ENCODE results near the gene PRDM16. TPM values are rescaled to one million over a fixed set of nuclear protein-coding genes. Genes with fewer than 3 reads are reported as not detected.

PRDM16 gene
- total RNA-seq, 2 donors from 2014 or later: not detected

DNA sequence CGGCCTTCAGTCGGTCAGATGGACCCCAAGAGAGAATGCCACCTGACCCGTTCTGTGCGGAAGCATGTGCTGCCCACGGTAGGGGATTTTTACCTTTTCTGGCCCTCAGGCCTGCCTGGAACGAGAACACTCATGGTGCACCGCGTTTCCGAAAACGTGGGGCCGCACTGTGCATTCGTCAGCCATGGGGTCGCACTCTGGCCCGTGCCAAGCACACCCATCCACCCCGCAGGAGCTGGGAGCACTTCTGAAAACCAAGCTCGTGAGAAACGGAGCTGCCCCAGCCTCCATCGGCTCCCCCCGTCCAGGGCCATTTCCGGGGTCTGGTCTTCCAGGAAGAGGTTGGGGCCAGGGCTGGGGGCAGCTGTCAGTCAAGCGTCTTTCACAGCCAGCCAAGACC is 72.8 kb downstream of the PRDM16 start:
- Mint-ChIP-seq H3K27ac (no peak overlapping the region), H3K4me1 (peaks cover 5% of the 10 kb centered on the region), H3K36me3 (ENCODE audit: low read depth) (no peaks in the 10 kb centered on the region), H3K27me3 (no peaks in the 10 kb centered on the region), H3K9me3 (no peaks in the 10 kb centered on the region), H3K4me3 (no peak overlapping the region)
- ATAC-seq (replicated peaks): no peak

DNA sequence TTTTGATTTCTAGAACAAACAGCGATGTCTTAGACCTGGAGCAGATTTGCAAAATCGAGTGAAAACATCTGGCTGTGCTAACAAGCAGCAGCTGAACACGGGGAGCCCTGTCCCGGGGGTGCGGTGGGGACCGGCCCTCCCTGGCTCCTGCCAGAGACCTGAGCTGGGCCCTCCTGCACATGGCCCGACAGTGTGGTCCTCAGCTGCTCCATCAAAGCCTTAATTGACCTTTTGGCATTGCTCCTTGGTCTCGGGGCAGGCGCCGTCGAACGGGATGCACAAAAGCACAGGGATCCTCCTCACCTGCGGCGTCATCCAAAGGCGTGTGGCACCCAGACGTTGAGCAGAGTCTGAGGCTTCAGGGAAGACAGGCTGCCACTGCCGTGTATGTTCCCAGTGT is 73.2 kb downstream of the PRDM16 start:
- no peaks in the 10 kb centered on the region for H3K36me3 Mint-ChIP-seq (ENCODE audit: low read depth)
- no peaks in the 10 kb centered on the region for H3K27me3 Mint-ChIP-seq
- peaks cover 5% of the 10 kb centered on the region for H3K4me1 Mint-ChIP-seq
- no peaks in the 10 kb centered on the region for H3K9me3 Mint-ChIP-seq
- no peak overlapping the region for H3K27ac Mint-ChIP-seq
- no peak for ATAC-seq (replicated peaks)
- no peak overlapping the region for H3K4me3 Mint-ChIP-seq

DNA sequence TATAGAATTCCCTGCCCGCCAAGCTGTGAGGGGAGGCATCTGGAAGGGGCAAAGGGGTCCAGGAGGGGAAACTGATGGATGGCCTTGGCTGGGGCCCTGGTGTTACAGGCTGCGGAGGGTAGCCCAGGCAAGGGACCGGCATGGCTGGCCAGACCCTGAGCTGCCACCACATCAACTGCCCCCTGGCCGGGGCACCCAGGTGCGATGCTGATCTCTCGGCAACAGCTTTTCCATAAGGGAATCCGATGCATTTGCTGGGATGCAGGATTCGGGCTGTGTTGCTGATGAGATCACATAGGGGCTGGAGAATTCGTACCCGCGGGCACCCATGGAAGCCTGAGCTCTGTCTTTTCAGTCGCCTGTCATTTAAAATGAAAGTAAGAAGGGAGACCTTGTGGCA is 73.7 kb downstream of the PRDM16 start:
- Mint-ChIP-seq H3K27me3 (no peaks in the 10 kb centered on the region), H3K36me3 (ENCODE audit: low read depth) (no peaks in the 10 kb centered on the region), H3K27ac (no peak overlapping the region), H3K4me3 (no peak overlapping the region), H3K4me1 (peaks cover 5% of the 10 kb centered on the region), H3K9me3 (no peaks in the 10 kb centered on the region)
- no peak for ATAC-seq (replicated peaks)

DNA sequence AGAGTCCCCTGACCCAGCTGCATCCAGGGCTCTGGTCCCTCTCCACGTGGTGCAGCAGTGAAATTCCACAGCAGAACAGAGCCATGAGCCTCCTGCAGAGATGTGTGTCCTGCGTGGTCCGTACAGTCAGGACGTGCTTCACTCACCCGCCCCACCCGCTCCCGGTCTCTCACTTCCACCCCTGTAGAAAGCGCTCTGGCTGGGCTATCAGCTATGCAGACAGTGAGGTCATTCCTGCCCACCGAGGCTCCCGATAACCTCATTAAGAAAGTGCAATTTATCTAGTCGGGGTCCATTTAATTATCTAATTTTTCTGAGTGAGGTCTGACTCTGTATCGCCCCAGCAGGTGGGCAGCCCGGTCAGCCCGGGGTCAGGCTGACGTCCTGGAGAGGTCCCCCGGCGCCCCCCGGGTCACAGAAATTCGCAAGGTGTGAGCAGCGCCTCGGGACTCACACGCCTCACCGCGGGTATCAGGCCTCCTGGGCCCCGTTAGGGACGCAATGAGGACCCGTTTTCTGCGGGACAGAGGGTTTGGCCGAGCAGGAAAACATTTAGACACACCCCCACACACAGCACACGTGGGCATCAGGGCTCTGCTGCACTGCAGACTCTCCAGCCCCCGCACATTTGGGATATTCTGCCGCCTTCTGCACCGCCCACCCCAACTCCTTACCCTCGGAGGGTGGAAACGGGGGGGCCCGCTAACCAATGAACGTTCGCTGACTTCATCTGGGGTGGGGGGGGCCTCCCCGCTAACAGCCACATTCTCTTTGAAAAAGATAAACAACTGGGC is 76.7 kb downstream of the PRDM16 start:
- H3K4me1 Mint-ChIP-seq: peaks cover 5% of the 10 kb centered on the region
- H3K27ac Mint-ChIP-seq: no peak overlapping the region
- H3K4me3 Mint-ChIP-seq: no peak overlapping the region
- no peaks in the 10 kb centered on the region for H3K9me3 Mint-ChIP-seq
- no peaks in the 10 kb centered on the region for H3K27me3 Mint-ChIP-seq
- H3K36me3 Mint-ChIP-seq (ENCODE audit: low read depth): no peaks in the 10 kb centered on the region
- ATAC-seq (replicated peaks): no peak

DNA sequence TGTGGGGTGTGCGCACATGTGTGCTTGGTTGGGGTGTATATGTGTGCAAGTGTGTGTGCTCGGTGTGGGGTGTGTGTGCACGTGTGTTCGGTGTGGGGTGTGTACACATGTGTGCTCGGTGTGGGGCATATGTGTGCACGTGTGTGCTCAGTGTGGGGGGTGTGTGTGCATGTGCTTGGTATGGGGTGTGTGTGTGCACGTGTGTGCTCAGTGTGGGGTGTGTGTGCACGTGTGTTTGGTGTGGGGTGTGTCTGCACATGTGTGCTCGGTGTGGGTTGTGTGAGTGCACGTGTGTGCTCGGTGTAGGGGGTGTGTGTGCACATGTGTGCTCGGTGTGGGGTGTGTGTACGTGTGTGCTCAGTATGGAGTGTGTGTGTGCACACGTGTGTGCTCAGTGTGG is 77.5 kb downstream of the PRDM16 start:
- peaks cover 5% of the 10 kb centered on the region for H3K4me1 Mint-ChIP-seq
- H3K4me3 Mint-ChIP-seq: no peak overlapping the region
- H3K36me3 Mint-ChIP-seq (ENCODE audit: low read depth): no peaks in the 10 kb centered on the region
- no peak overlapping the region for H3K27ac Mint-ChIP-seq
- H3K27me3 Mint-ChIP-seq: no peaks in the 10 kb centered on the region
- H3K9me3 Mint-ChIP-seq: no peaks in the 10 kb centered on the region
- ATAC-seq (replicated peaks): no peak

DNA sequence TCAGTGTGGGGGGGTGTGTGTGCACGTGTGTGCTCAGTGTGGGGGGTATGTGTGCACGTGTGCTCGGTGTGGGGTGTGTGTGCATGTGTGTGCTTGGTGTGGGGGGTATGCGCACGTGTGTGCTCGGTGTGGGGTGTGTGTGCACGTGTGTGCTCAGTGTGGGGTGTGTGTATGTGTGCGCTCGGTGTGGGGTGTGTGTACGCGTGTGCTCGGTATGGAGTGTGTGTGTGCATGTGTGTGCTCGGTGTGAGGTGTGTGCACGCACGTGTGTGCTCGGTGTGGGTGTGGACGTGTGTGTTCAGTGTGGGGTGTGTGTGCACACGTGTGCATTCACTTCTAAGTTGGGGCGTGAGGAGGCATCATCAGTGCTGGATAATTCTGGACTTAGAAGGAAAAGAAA is 77.9 kb downstream of the PRDM16 start:
- Mint-ChIP-seq H3K9me3 (no peaks in the 10 kb centered on the region), H3K36me3 (ENCODE audit: low read depth) (no peaks in the 10 kb centered on the region), H3K27me3 (no peaks in the 10 kb centered on the region), H3K4me1 (peaks cover 5% of the 10 kb centered on the region), H3K4me3 (no peak overlapping the region), H3K27ac (no peak overlapping the region)
- ATAC-seq (replicated peaks): no peak

DNA sequence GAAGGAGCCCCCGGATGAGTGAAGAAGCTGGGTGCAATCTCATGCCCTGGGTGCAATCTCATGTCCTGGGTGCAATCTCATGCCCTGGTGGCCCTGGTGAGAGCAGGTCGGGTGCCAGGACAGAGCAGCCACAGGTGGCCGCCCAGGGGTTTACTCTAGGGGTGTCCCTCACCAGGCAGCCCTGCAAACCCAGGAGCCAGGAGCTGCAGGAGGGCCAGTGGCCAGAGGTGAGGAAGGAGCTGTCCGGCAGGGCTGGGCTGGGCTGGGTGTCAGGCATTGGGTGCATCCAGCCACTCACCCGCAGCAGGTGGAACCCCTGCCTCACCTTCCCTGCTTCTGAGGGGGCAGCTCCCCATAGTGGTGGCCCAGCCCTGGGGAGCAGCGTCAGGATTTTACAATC is 79.2 kb downstream of the PRDM16 start:
- Mint-ChIP-seq H3K4me3 (no peak overlapping the region), H3K9me3 (no peaks in the 10 kb centered on the region), H3K4me1 (peaks cover 5% of the 10 kb centered on the region), H3K27ac (no peak overlapping the region), H3K27me3 (peaks cover 4% of the 10 kb centered on the region), H3K36me3 (ENCODE audit: low read depth) (no peaks in the 10 kb centered on the region)
- ATAC-seq (replicated peaks): no peak

DNA sequence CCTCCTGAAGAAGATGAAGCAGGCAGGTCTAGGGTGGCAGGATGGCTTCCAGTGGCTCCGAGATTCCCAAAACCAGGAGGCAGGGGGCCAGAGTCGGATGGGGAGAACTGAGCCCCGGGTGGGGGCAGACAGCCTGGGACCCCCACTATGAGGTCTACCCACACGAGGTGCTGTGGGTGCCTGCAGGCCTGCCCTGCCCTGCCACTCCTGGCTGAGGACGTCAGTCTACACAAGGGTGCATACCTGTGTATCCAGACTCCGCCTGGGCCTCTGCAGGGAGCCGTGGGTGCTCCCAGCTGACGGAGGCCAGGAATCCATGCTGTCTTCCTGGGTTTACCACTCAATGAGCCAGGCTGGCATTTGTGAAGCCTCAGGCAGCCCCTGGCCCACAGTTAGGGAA is 80.3 kb downstream of the PRDM16 start:
- Mint-ChIP-seq H3K27me3 (peaks cover 4% of the 10 kb centered on the region), H3K9me3 (no peaks in the 10 kb centered on the region), H3K27ac (no peak overlapping the region), H3K4me3 (no peak overlapping the region), H3K4me1 (peaks cover 5% of the 10 kb centered on the region), H3K36me3 (ENCODE audit: low read depth) (no peaks in the 10 kb centered on the region)
- ATAC-seq (replicated peaks): no peak

DNA sequence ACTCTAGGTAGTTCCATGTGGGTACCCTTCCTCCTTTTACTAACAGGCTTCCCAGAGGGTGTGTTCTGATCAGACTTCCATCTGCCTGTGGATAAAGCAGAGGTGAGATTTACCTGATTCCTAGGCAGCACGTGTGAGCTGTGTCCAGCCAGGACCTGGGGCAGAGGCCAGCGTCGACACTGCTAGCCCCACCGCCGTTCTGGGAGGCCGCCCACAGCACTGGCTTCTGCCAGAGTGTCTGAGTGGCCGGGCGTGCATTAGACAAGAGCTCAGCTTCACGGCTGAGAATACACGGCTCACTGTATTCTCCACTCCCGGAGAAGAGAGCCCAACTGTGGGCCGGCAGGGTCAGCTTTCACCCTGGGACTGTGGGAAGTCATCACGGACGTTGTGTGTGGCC is 82.5 kb downstream of the PRDM16 start:
- Mint-ChIP-seq H3K36me3 (ENCODE audit: low read depth) (no peaks in the 10 kb centered on the region), H3K4me1 (peaks cover 3% of the 10 kb centered on the region), H3K27me3 (peaks cover 12% of the 10 kb centered on the region), H3K27ac (no peak overlapping the region), H3K9me3 (no peaks in the 10 kb centered on the region), H3K4me3 (no peak overlapping the region)
- ATAC-seq (replicated peaks): no peak

DNA sequence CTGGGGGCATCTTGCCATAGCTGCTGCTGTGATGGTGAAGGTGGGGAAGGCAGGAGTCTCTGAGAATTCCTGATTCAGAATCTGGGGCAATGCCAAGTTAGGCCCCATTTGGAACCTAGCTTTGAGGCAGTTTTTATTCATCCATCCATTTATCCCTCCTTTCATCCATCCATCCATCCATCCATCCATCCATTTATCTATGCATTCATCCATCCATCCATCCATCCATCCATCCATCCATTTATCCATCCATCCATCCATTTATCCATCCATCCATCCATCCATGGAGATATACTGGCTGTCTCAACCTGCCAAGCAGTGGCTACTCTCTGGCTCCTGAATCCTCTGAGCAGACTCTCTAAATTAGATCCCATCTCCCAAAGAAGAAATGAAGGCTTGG is 83.1 kb downstream of the PRDM16 start:
- no peak for ATAC-seq (replicated peaks)
- no peaks in the 10 kb centered on the region for H3K36me3 Mint-ChIP-seq (ENCODE audit: low read depth)
- H3K4me1 Mint-ChIP-seq: no peaks in the 10 kb centered on the region
- H3K9me3 Mint-ChIP-seq: no peaks in the 10 kb centered on the region
- no peak overlapping the region for H3K4me3 Mint-ChIP-seq
- H3K27ac Mint-ChIP-seq: no peak overlapping the region
- H3K27me3 Mint-ChIP-seq: peaks cover 12% of the 10 kb centered on the region

DNA sequence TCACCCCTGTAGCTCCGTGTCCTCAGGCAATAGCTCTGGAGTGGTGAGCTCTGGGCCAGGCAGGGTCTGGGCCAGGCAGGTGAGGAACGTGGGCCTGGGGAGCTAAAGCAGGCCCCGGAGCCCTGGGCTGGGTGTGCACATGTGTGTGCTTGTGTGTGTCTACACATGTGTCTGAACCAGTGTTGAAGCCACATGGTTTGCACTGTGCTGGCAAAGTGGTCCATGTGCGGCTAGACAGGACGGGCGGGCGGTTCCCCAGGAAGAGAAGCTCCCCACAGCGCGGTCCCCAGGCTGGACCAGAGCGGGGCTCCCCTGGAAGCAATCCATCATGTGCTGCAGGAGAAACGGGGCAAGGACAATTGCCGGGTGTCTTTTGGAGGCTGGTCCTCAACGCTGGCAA is 84.2 kb downstream of the PRDM16 start:
- H3K27me3 Mint-ChIP-seq: peaks cover 12% of the 10 kb centered on the region
- H3K27ac Mint-ChIP-seq: no peak overlapping the region
- H3K4me3 Mint-ChIP-seq: no peak overlapping the region
- no peaks in the 10 kb centered on the region for H3K36me3 Mint-ChIP-seq (ENCODE audit: low read depth)
- ATAC-seq (replicated peaks): no peak
- H3K4me1 Mint-ChIP-seq: no peaks in the 10 kb centered on the region
- H3K9me3 Mint-ChIP-seq: no peaks in the 10 kb centered on the region

DNA sequence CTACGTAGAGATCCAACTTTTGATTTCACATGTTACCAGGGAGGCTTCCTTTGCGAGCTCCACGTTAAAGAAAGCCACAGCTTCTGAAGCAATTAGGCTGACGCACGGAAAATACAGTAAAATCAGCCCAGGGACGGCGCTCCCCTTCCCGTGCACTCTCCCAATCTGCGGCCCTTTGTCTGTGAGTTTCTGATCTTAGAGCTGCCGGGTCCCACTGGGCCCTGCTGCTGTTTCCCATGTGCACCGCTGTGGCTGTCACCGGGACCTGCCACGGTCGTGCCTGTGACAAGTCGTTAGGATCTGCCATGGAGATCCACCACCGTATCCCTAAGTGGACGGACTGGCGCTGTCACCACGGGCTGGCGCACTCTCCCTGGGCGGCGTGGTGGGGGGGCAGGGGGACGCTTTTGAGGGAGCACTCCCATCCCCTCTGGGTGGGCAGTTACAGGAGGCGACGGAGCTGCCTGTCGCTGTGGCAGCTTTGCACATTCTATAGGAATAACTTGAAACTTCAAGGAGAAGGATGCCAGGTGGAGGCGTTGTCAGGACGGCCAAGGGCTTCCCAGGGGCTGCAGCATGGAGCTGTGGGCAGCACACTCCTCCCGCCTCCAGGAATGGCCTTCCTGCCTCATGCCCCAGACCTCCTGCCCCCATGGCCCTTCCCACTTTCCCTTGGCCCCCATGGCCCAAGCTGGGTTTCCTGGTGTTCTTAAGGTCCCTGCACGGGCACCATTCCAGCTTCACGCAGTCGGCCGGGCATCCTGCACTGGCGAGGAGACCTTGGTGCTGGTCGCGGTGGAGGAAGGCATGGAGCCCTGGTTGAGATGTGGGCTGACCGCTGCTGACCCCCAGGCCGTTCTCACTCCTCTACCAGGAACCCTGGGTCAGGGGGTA is 85.1 kb downstream of the PRDM16 start:
- no peaks in the 10 kb centered on the region for H3K9me3 Mint-ChIP-seq
- no peaks in the 10 kb centered on the region for H3K36me3 Mint-ChIP-seq (ENCODE audit: low read depth)
- H3K27ac Mint-ChIP-seq: no peak overlapping the region
- no peak for ATAC-seq (replicated peaks)
- no peak overlapping the region for H3K4me3 Mint-ChIP-seq
- no peaks in the 10 kb centered on the region for H3K4me1 Mint-ChIP-seq
- H3K27me3 Mint-ChIP-seq: peaks cover 12% of the 10 kb centered on the region

DNA sequence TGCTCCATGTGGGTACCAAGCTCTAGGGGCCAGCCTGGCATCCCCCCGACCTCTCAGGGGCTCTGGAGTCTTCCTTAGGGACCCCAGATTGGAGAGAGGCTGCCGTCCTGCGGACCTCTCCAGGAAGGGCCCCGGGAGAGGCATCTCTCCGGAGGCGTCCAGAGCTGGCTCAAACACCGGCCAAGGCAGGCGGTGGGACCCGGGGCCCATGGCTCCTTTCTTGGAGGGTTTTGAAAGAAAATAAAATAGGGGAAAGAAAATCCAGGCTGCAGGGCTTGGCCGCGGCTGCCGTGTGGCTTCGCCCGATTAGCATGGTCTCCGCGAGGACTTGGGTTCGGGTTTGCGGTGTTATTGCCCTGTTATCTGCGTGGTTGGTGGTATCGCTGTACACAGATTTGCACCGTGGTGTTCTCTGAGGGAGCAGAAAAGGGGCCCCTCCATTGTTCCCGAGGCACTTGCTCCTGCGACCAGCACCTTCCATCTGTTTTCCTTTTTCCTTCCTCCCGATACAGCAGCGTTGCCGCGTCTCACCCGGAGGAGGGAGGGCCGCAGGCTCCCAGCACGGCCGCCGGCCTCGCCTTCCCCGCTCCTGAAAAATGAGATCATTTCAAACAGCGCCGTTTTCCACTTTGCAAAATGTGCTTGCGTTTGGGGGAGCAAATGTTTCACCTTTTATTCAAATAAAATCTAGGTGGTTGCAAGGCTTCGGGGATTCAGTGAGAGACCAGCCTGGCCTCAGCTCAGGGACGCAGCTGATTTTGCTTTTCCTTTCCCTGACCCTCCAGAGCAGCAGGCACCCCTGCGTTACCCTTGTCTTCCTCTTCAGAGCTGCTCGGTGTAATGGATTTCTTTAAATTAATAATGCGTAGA is 86.3 kb downstream of the PRDM16 start:
- H3K4me3 Mint-ChIP-seq: no peak overlapping the region
- no peaks in the 10 kb centered on the region for H3K36me3 Mint-ChIP-seq (ENCODE audit: low read depth)
- peaks cover 12% of the 10 kb centered on the region for H3K27me3 Mint-ChIP-seq
- no peaks in the 10 kb centered on the region for H3K4me1 Mint-ChIP-seq
- H3K9me3 Mint-ChIP-seq: no peaks in the 10 kb centered on the region
- H3K27ac Mint-ChIP-seq: no peak overlapping the region
- no peak for ATAC-seq (replicated peaks)

DNA sequence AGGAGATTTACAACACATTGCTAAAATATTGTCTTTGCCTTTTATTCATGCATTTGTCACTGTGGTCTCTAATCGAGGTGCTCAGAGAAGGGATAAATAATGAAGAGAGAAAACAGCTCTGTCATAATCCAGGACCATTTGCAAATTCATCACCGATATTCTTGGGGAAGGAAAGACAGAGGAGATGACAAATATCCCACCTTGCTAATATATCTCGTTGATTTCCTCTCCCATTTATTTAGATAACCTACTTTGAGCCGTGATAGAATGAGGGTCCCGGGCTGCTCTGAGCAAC is 86.9 kb downstream of the PRDM16 start:
- H3K4me1 Mint-ChIP-seq: no peaks in the 10 kb centered on the region
- peaks cover 12% of the 10 kb centered on the region for H3K27me3 Mint-ChIP-seq
- H3K4me3 Mint-ChIP-seq: no peak overlapping the region
- H3K9me3 Mint-ChIP-seq: no peaks in the 10 kb centered on the region
- no peaks in the 10 kb centered on the region for H3K36me3 Mint-ChIP-seq (ENCODE audit: low read depth)
- H3K27ac Mint-ChIP-seq: no peak overlapping the region
- no peak for ATAC-seq (replicated peaks)

All from activated T-helper 17 cell treated with anti-CD3 and anti-CD28 coated beads, Interleukin-2, amount 50 U/mL, for 72 hours (primary cell).